PC-9 (cell line): ENCODE data around the gene METTL27. TPM values are rescaled to one million over a fixed set of nuclear protein-coding genes. Genes with fewer than 3 reads are reported as not detected.

Experiments used
- BruUV-seq: library from RNA; stranded (reverse); fragments of 400-500 nt; replicated peaks from 2 replicates; lab custom pipeline; 2021; lab: Mats Ljungman, UMichigan
- CTCF ChIA-PET: fragments of 300-600 bp; sonication (Branson Sonifier 250); formaldehyde crosslinking; loops from one replicate; lab custom pipeline; 2022; ENCODE audit warnings: antibody characterized with exemption; lab: Charles Lee
- POLR2A ChIA-PET: fragments of 300-600 bp; sonication (Branson Sonifier 250); formaldehyde crosslinking; loops from one replicate; lab custom pipeline; 2022; ENCODE audit warnings: antibody characterized with exemption; ENCODE audit not compliant: unreplicated experiment; lab: Charles Lee
- DNase-seq, 2 experiments: peaks; one replicate each; pipeline versions ENCODE4 v3.0.0 to v3.0.0-alpha.2; 2015 to 2022; ENCODE audit warnings: mixed read lengths in 1 of 2
- H2AFZ ChIP-seq: fragments of 200-600 bp; sonication (generic); 2 replicates; pipeline ENCODE4 v1.8.1; 2017; ENCODE audit warnings: antibody characterized with exemption
- H3F3A ChIP-seq: fragments of 200-600 bp; sonication (generic); 2 replicates; pipeline ENCODE4 v1.8.1; 2017; ENCODE audit warnings: antibody characterized with exemption, mild to moderate bottlenecking, low read depth; ENCODE audit not compliant: insufficient read depth
- H3K27ac ChIP-seq: fragments of 200-600 bp; sonication (generic); 2 replicates; pipeline ENCODE4 v1.6.1; 2016; ENCODE audit warnings: mixed run types
- H3K27me3 ChIP-seq: fragments of 200-600 bp; sonication (generic); 2 replicates; pipeline ENCODE4 v1.6.1; 2016; ENCODE audit warnings: low read depth, mixed run types; ENCODE audit not compliant: insufficient read depth
- H3K36me3 ChIP-seq: fragments of 200-600 bp; sonication (generic); 2 replicates; pipeline ENCODE4 v1.6.1; 2016; ENCODE audit warnings: low read depth, mixed run types
- H3K4me1 ChIP-seq: fragments of 200-600 bp; sonication (generic); replicated peaks from 2 replicates; pipeline ENCODE4 v1.6.1; 2016; ENCODE audit warnings: mixed run types; ENCODE audit not compliant: insufficient read depth
- H3K4me2 ChIP-seq: fragments of 200-600 bp; sonication (generic); 2 replicates; pipeline ENCODE4 v1.6.1; 2017; ENCODE audit warnings: mixed run types
- H3K4me3 ChIP-seq: fragments of 200-600 bp; sonication (generic); 2 replicates; pipeline ENCODE4 v1.6.1; 2016; ENCODE audit warnings: mixed run types
- H3K79me2 ChIP-seq: fragments of 200-600 bp; sonication (generic); 2 replicates; pipeline ENCODE4 v1.6.1; 2017; ENCODE audit warnings: low read depth, mixed run types
- H3K9me2 ChIP-seq: fragments of 200-600 bp; sonication (generic); 2 replicates; pipeline ENCODE4 v1.8.1; 2017; ENCODE audit warnings: mild to moderate bottlenecking; ENCODE audit not compliant: insufficient read depth
- H3K9me3 ChIP-seq: fragments of 200-600 bp; sonication (generic); 2 replicates; pipeline ENCODE4 v1.8.1; 2016; ENCODE audit warnings: low read depth; ENCODE audit not compliant: insufficient read depth
- H4K20me1 ChIP-seq: fragments of 200-600 bp; sonication (generic); 2 replicates; pipeline ENCODE4 v1.8.1; 2017; ENCODE audit not compliant: insufficient read depth
- CTCF ChIP-seq: fragments of 200-600 bp; sonication (generic); conservative IDR thresholded peaks from 2 replicates; pipeline ENCODE4 v1.6.1; 2017; ENCODE audit warnings: mixed run types, antibody characterized with exemption, mild to moderate bottlenecking, moderate library complexity
- EZH2 ChIP-seq: fragments of 200-600 bp; sonication (generic); IDR thresholded peaks from 2 replicates; pipeline ENCODE4 v1.8.0; 2017; ENCODE audit warnings: antibody characterized with exemption, low read depth
- intact Hi-C: fragments of 100-400 bp; cut with micrococcal nuclease; formaldehyde crosslinking; loops from one replicate; pipeline ENCODE4 v1.10.0; 2022; ENCODE audit not compliant: unreplicated experiment
- total RNA-seq: library from RNA; stranded (reverse); gene quantifications from 2 replicates; pipeline ENCODE4 v1.2.3, GENCODE V29; 2021

Gene METTL27
- total RNA-seq, 1 experiment from 2014 or later = 23.2 TPM

- Histone ChIP-seq H3K79me2 (no peaks in the 10 kb centered on the region), H3F3A (no peaks in the 10 kb centered on the region; the same call in 1 of the 2 replicates), H2AFZ (no peak overlapping the region), H3K9me3 (no peaks in the 10 kb centered on the region), H3K4me3 (no peak overlapping the region), H3K36me3 (no peaks in the 10 kb centered on the region), H4K20me1 (no peaks in the 10 kb centered on the region), H3K27me3 (no peaks in the 10 kb centered on the region), H3K4me1 (peaks cover 18% of the 10 kb centered on the region), H3K4me2 (no peak overlapping the region), H3K27ac (no peak overlapping the region), H3K9me2 (no peaks in the 10 kb centered on the region)
- ChIA-PET CTCF (no interaction called here), POLR2A (no interaction called here)
- intact Hi-C loops = no loop called here
- BruUV-seq = no TSS peak
- TF ChIP-seq EZH2 (no peak), CTCF (no peak)
- no peak for DNase-seq
Measured at GRCh38 chr7:73890555-73891147, 48.3 kb upstream of the METTL27 start.

- no peaks in the 10 kb centered on the region for H3K36me3 ChIP-seq
- H3K4me2 ChIP-seq = no peak overlapping the region
- H3K9me3 ChIP-seq = no peaks in the 10 kb centered on the region
- no peak overlapping the region for H3K4me3 ChIP-seq
- H3K27ac ChIP-seq = no peak overlapping the region
- no peaks in the 10 kb centered on the region; the same call in 1 of the 2 replicates for H3F3A ChIP-seq
- peaks cover 1% of the 10 kb centered on the region; the same call in 1 of the 2 replicates for H3K4me1 ChIP-seq
- no peak for DNase-seq
- BruUV-seq = no TSS peak
- ChIA-PET POLR2A (no interaction called here), CTCF (interaction anchor here (0.6 kb wide), 1 partner anchor 114 kb away, joined by 3 read pairs; no protein-coding TSS in a partner anchor)
- no peaks in the 10 kb centered on the region for H4K20me1 ChIP-seq
- intact Hi-C loops = no loop called here
- H3K27me3 ChIP-seq = no peaks in the 10 kb centered on the region
- no peaks in the 10 kb centered on the region for H3K79me2 ChIP-seq
- TF ChIP-seq CTCF (no peak), EZH2 (no peak)
- H3K9me2 ChIP-seq = no peaks in the 10 kb centered on the region
- H2AFZ ChIP-seq = no peak overlapping the region
Measured at GRCh38 chr7:73888959-73889358, 46.6 kb upstream of the METTL27 start.

GRCh38 chr7:73887762-73888161 lies 45.4 kb upstream of the METTL27 start:
- Histone ChIP-seq H4K20me1 (no peaks in the 10 kb centered on the region), H2AFZ (no peak overlapping the region), H3K4me3 (no peak overlapping the region), H3K27me3 (no peaks in the 10 kb centered on the region), H3K4me1 (no peaks in the 10 kb centered on the region), H3K79me2 (no peaks in the 10 kb centered on the region), H3K36me3 (no peaks in the 10 kb centered on the region), H3K9me2 (no peaks in the 10 kb centered on the region), H3K27ac (no peak overlapping the region), H3F3A (no peaks in the 10 kb centered on the region; the same call in 1 of the 2 replicates), H3K4me2 (no peak overlapping the region), H3K9me3 (no peaks in the 10 kb centered on the region)
- TF ChIP-seq EZH2 (no peak), CTCF (no peak)
- intact Hi-C loops = no loop called here
- ChIA-PET CTCF (no interaction called here), POLR2A (no interaction called here)
- no TSS peak for BruUV-seq
- DNase-seq = no peak
